ENCODE results near the gene AGBL1.

- TF ChIP-seq EZH2 (IDR thresholded peaks at IDR 0.05; ENCODE audit: low read depth, unreplicated experiment) = no peak
- TF ChIP-seq EZH2phosphoT487 (IDR thresholded peaks at IDR 0.05; ENCODE audit: unreplicated experiment) = no peak
- TF ChIP-seq, protein P1, sequence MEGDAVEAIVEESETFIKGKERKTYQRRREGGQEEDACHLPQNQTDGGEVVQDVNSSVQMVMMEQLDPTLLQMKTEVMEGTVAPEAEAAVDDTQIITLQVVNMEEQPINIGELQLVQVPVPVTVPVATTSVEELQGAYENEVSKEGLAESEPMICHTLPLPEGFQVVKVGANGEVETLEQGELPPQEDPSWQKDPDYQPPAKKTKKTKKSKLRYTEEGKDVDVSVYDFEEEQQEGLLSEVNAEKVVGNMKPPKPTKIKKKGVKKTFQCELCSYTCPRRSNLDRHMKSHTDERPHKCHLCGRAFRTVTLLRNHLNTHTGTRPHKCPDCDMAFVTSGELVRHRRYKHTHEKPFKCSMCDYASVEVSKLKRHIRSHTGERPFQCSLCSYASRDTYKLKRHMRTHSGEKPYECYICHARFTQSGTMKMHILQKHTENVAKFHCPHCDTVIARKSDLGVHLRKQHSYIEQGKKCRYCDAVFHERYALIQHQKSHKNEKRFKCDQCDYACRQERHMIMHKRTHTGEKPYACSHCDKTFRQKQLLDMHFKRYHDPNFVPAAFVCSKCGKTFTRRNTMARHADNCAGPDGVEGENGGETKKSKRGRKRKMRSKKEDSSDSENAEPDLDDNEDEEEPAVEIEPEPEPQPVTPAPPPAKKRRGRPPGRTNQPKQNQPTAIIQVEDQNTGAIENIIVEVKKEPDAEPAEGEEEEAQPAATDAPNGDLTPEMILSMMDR (conservative IDR thresholded peaks at IDR 0.05; ENCODE audit: low read depth in 2 of 2) = no peak
- TF ChIP-seq POLR2AphosphoS5 (IDR thresholded peaks at IDR 0.05; ENCODE audit: low read depth) = no peak
- no peak for TF ChIP-seq CREB1 (CRISPR knock-in tag; IDR thresholded peaks at IDR 0.05; ENCODE audit: low read depth)
- no peak for TF ChIP-seq NANOG (IDR thresholded peaks at IDR 0.05; ENCODE audit: borderline replicate concordance)
- no peak for TF ChIP-seq JUNB (IDR thresholded peaks at IDR 0.05; ENCODE audit: unreplicated experiment)
- TF ChIP-seq, protein P2, sequence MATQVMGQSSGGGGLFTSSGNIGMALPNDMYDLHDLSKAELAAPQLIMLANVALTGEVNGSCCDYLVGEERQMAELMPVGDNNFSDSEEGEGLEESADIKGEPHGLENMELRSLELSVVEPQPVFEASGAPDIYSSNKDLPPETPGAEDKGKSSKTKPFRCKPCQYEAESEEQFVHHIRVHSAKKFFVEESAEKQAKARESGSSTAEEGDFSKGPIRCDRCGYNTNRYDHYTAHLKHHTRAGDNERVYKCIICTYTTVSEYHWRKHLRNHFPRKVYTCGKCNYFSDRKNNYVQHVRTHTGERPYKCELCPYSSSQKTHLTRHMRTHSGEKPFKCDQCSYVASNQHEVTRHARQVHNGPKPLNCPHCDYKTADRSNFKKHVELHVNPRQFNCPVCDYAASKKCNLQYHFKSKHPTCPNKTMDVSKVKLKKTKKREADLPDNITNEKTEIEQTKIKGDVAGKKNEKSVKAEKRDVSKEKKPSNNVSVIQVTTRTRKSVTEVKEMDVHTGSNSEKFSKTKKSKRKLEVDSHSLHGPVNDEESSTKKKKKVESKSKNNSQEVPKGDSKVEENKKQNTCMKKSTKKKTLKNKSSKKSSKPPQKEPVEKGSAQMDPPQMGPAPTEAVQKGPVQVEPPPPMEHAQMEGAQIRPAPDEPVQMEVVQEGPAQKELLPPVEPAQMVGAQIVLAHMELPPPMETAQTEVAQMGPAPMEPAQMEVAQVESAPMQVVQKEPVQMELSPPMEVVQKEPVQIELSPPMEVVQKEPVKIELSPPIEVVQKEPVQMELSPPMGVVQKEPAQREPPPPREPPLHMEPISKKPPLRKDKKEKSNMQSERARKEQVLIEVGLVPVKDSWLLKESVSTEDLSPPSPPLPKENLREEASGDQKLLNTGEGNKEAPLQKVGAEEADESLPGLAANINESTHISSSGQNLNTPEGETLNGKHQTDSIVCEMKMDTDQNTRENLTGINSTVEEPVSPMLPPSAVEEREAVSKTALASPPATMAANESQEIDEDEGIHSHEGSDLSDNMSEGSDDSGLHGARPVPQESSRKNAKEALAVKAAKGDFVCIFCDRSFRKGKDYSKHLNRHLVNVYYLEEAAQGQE (IDR thresholded peaks at IDR 0.05; ENCODE audit: unreplicated experiment) = no peak
- TF ChIP-seq ZNF331 (CRISPR knock-in tag; IDR thresholded peaks at IDR 0.05; ENCODE audit: low read depth) = no peak
- TF ChIP-seq ZNF114 (CRISPR knock-in tag; IDR thresholded peaks at IDR 0.05) = no peak
- TF ChIP-seq STAT1 (IDR thresholded peaks at IDR 0.05; ENCODE audit: unreplicated experiment) = no peak
- TF ChIP-seq, protein P3, sequence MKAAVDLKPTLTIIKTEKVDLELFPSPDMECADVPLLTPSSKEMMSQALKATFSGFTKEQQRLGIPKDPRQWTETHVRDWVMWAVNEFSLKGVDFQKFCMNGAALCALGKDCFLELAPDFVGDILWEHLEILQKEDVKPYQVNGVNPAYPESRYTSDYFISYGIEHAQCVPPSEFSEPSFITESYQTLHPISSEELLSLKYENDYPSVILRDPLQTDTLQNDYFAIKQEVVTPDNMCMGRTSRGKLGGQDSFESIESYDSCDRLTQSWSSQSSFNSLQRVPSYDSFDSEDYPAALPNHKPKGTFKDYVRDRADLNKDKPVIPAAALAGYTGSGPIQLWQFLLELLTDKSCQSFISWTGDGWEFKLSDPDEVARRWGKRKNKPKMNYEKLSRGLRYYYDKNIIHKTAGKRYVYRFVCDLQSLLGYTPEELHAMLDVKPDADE (IDR thresholded peaks at IDR 0.05) = no peak
- TF ChIP-seq, protein P4, sequence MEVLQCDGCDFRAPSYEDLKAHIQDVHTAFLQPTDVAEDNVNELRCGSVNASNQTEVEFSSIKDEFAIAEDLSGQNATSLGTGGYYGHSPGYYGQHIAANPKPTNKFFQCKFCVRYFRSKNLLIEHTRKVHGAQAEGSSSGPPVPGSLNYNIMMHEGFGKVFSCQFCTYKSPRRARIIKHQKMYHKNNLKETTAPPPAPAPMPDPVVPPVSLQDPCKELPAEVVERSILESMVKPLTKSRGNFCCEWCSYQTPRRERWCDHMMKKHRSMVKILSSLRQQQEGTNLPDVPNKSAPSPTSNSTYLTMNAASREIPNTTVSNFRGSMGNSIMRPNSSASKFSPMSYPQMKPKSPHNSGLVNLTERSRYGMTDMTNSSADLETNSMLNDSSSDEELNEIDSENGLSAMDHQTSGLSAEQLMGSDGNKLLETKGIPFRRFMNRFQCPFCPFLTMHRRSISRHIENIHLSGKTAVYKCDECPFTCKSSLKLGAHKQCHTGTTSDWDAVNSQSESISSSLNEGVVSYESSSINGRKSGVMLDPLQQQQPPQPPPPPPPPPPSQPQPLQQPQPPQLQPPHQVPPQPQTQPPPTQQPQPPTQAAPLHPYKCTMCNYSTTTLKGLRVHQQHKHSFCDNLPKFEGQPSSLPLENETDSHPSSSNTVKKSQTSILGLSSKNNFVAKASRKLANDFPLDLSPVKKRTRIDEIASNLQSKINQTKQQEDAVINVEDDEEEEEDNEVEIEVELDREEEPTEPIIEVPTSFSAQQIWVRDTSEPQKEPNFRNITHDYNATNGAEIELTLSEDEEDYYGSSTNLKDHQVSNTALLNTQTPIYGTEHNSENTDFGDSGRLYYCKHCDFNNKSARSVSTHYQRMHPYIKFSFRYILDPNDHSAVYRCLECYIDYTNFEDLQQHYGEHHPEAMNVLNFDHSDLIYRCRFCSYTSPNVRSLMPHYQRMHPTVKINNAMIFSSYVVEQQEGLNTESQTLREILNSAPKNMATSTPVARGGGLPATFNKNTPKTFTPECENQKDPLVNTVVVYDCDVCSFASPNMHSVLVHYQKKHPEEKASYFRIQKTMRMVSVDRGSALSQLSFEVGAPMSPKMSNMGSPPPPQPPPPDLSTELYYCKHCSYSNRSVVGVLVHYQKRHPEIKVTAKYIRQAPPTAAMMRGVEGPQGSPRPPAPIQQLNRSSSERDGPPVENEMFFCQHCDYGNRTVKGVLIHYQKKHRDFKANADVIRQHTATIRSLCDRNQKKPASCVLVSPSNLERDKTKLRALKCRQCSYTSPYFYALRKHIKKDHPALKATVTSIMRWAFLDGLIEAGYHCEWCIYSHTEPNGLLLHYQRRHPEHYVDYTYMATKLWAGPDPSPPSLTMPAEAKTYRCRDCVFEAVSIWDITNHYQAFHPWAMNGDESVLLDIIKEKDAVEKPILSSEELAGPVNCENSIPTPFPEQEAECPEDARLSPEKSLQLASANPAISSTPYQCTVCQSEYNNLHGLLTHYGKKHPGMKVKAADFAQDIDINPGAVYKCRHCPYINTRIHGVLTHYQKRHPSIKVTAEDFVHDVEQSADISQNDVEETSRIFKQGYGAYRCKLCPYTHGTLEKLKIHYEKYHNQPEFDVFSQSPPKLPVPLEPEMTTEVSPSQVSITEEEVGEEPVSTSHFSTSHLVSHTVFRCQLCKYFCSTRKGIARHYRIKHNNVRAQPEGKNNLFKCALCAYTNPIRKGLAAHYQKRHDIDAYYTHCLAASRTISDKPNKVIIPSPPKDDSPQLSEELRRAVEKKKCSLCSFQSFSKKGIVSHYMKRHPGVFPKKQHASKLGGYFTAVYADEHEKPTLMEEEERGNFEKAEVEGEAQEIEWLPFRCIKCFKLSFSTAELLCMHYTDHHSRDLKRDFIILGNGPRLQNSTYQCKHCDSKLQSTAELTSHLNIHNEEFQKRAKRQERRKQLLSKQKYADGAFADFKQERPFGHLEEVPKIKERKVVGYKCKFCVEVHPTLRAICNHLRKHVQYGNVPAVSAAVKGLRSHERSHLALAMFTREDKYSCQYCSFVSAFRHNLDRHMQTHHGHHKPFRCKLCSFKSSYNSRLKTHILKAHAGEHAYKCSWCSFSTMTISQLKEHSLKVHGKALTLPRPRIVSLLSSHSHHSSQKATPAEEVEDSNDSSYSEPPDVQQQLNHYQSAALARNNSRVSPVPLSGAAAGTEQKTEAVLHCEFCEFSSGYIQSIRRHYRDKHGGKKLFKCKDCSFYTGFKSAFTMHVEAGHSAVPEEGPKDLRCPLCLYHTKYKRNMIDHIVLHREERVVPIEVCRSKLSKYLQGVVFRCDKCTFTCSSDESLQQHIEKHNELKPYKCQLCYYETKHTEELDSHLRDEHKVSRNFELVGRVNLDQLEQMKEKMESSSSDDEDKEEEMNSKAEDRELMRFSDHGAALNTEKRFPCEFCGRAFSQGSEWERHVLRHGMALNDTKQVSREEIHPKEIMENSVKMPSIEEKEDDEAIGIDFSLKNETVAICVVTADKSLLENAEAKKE (CRISPR knock-in tag; IDR thresholded peaks at IDR 0.05) = no peak
Observed at GRCh38 chr15:86857701-86858100, 778.0 kb downstream of the AGBL1 start.

Measured in GM23338 (cell line).